ENCODE data around the gene B4GALT5.
"Not testable (repeated sequence)": the region's sequence is repeated elsewhere in the genome, so short reads cannot be mapped to it uniquely, and the experiment has no call there.

B4GALT5 gene

DNA sequence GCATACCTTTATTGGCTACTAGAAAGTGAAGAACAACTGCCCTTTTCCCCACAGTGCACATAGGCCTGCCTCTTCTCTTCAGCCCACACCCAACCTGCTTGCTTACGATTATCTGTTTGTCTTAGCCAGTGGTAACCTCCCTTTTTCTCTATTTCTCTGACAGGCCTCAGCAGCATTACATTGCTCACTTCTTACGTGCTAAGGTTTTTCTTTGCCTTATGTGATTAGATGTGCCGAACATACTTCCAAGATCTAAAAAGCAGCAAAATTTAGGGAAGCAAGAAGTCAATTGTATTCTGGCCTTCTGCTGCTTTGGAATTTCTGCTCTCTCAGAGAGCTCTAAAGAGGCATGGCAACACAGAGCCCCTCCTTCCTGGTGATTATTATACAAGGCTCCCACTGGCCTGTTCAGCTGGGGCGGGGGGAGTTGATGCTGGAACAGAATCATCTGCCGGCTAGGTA, 7.0 kb downstream of the B4GALT5 start:
- H2BK120ac ChIP-seq (ENCODE audit: low read depth, low read length) = no peak overlapping the region
- peaks cover 6% of the 10 kb centered on the region for H3K4me1 ChIP-seq (ENCODE audit: control insufficient read depth, insufficient read depth, low read depth, low read length)
- WGBS = 90% methylated on average over 5 of the region's 5 CpGs
- no peaks in the 10 kb centered on the region for H3K9me3 ChIP-seq (ENCODE audit: control insufficient read depth, low read length)
- H3K23ac ChIP-seq (ENCODE audit: low read length in 2 of 2) = no peak overlapping the region
- H3K4ac ChIP-seq (ENCODE audit: low read depth in 1 of 2, low read length in 2 of 2) = no peak overlapping the region
- peak overlapping the region; percentile 4 for H3K9ac ChIP-seq (ENCODE audit: low read length)
- H2BK15ac ChIP-seq (ENCODE audit: low read depth, poor library complexity, severe bottlenecking) = no peak overlapping the region
- no peak overlapping the region for H2BK5ac ChIP-seq (ENCODE audit: low read depth, low read length, poor library complexity, severe bottlenecking)
- H3K4me2 ChIP-seq (ENCODE audit: low read length, poor library complexity, severe bottlenecking) = no peak overlapping the region
- peaks cover 0 to 4% of the 10 kb centered on the region in 2 experiments for H3K36me3 ChIP-seq (ENCODE audit: control insufficient read depth in 1 of 2, insufficient read depth in 2 of 2, low read depth in 1 of 2, low read length in 2 of 2)
- no peak overlapping the region for H2AK5ac ChIP-seq (ENCODE audit: low read length, severe bottlenecking)
- H3K27me3 ChIP-seq (ENCODE audit: control insufficient read depth in 1 of 2, insufficient read depth in 1 of 2, low read length in 2 of 2) = no peaks in the 10 kb centered on the region
- H3K27ac ChIP-seq (ENCODE audit: low read length, poor library complexity, severe bottlenecking) = no peak overlapping the region
- H4K8ac ChIP-seq (ENCODE audit: low read length) = no peak overlapping the region
- no peak overlapping the region for H2AFZ ChIP-seq (ENCODE audit: low read depth, low read length)
- no peak for DNase-seq
- no peak overlapping the region for H4K91ac ChIP-seq (ENCODE audit: low read length)
- H3K18ac ChIP-seq (ENCODE audit: low read depth in 1 of 2, low read length in 2 of 2) = no peak overlapping the region
- H3K79me1 ChIP-seq (replicated peaks; ENCODE audit: low read length, poor library complexity, severe bottlenecking) = no peaks in the 10 kb centered on the region
- H3K4me3 ChIP-seq (ENCODE audit: insufficient read depth in 1 of 2, low read depth in 1 of 2, low read length in 2 of 2) = no peak overlapping the region
- no peak overlapping the region for H3K14ac ChIP-seq (ENCODE audit: low read length in 2 of 2)
- no peak overlapping the region for H2BK12ac ChIP-seq (ENCODE audit: low read length in 2 of 2)

DNA sequence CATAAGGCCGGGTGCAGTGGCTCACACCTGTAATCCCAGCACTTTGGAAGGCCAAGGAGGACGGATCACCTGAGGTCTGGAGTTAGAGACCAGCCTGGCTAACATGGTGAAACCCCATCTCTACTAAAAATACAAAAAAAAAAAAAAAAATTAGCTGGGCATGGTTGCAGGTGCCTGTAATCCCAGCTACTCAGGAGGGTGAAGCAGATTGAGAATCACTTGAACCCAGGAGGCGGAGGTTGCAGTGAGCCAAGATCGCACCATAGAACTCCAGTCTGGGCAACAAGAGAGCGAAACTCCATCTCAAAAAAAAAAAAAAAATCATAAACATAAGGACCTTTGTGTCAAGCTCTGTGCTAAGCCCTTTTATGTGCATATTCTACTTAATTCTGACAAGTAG, 7.8 kb downstream of the B4GALT5 start:
- H4K91ac ChIP-seq (ENCODE audit: low read length); H2AFZ ChIP-seq (ENCODE audit: low read depth, low read length); H2BK12ac ChIP-seq (ENCODE audit: low read length in 2 of 2); H2BK15ac ChIP-seq (ENCODE audit: low read depth, poor library complexity, severe bottlenecking); H3K9ac ChIP-seq (ENCODE audit: low read length); H2BK120ac ChIP-seq (ENCODE audit: low read depth, low read length); H3K9me3 ChIP-seq (ENCODE audit: control insufficient read depth, low read length); H3K4ac ChIP-seq (ENCODE audit: low read depth in 1 of 2, low read length in 2 of 2); H3K79me1 ChIP-seq (replicated peaks; ENCODE audit: low read length, poor library complexity, severe bottlenecking); H3K27me3 ChIP-seq (ENCODE audit: control insufficient read depth in 1 of 2, insufficient read depth in 1 of 2, low read length in 2 of 2); H3K18ac ChIP-seq (ENCODE audit: low read depth in 1 of 2, low read length in 2 of 2); H3K4me3 ChIP-seq (ENCODE audit: insufficient read depth in 1 of 2, low read depth in 1 of 2, low read length in 2 of 2); H3K4me2 ChIP-seq (ENCODE audit: low read length, poor library complexity, severe bottlenecking); H2BK5ac ChIP-seq (ENCODE audit: low read depth, low read length, poor library complexity, severe bottlenecking); H2AK5ac ChIP-seq (ENCODE audit: low read length, severe bottlenecking); H3K23ac ChIP-seq (ENCODE audit: low read length in 2 of 2); H3K36me3 ChIP-seq (ENCODE audit: control insufficient read depth in 1 of 2, insufficient read depth in 2 of 2, low read depth in 1 of 2, low read length in 2 of 2); H4K8ac ChIP-seq (ENCODE audit: low read length); H3K14ac ChIP-seq (ENCODE audit: low read length in 2 of 2); DNase-seq; H3K4me1 ChIP-seq (ENCODE audit: control insufficient read depth, insufficient read depth, low read depth, low read length); H3K27ac ChIP-seq (ENCODE audit: low read length, poor library complexity, severe bottlenecking): not testable (repeated sequence)
- 90% methylated on average over 2 of the region's 5 CpGs for WGBS

DNA sequence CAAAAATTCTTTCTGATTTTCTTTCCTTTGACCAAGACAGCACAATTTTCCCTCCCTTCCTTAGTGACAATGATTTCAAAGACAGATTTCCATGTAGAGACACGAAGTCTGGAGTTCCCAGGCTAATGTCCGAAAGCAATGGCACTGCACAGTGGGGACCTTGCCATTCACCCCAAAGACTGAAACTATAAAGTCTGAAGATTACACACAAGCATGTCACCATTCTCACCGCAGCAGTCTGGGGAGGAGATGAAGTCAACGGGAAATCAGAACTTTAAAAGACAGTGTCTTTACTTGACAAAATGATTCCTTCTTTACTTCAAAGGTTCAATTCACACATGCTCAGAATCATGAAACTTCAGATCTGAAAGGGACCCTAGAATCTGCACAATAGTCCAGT, 8.3 kb downstream of the B4GALT5 start:
- 86% methylated on average over 4 of the region's 4 CpGs for WGBS

DNA sequence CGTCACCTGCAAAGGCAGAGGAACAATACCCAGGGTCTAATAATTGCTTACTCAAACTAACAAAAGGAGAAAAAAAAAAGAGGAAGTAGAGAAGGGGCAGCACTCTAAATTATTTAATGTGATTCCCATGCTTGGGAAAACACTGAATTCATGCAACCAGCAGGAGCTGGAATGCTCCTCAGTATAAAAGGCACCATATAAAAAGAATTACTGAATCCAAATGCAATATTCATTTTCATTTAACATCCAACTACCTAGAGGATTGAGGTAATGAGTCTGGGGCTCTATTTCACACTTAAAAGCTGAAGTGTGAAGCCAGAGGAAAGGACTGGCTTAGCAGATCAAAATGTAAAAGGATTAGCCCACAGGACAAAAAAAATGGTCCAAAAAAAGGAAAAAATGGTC, 8.7 kb downstream of the B4GALT5 start:
- Histone ChIP-seq H2BK5ac (ENCODE audit: low read depth, low read length, poor library complexity, severe bottlenecking) (no peak overlapping the region), H3K4me1 (ENCODE audit: control insufficient read depth, insufficient read depth, low read depth, low read length) (peaks cover 10% of the 10 kb centered on the region), H2AFZ (ENCODE audit: low read depth, low read length) (no peak overlapping the region), H3K27ac (ENCODE audit: low read length, poor library complexity, severe bottlenecking) (no peak overlapping the region), H3K9me3 (ENCODE audit: control insufficient read depth, low read length) (no peaks in the 10 kb centered on the region), H3K27me3 (ENCODE audit: control insufficient read depth in 1 of 2, insufficient read depth in 1 of 2, low read length in 2 of 2) (no peaks in the 10 kb centered on the region), H4K91ac (ENCODE audit: low read length) (no peak overlapping the region), H3K4me3 (ENCODE audit: insufficient read depth in 1 of 2, low read depth in 1 of 2, low read length in 2 of 2) (no peak overlapping the region), H3K14ac (ENCODE audit: low read length in 2 of 2) (no peak overlapping the region), H2BK12ac (ENCODE audit: low read length in 2 of 2) (no peak overlapping the region), H3K23ac (ENCODE audit: low read length in 2 of 2) (no peak overlapping the region), H4K8ac (ENCODE audit: low read length) (no peak overlapping the region), H3K4me2 (ENCODE audit: low read length, poor library complexity, severe bottlenecking) (no peak overlapping the region), H2BK120ac (ENCODE audit: low read depth, low read length) (no peak overlapping the region), H3K4ac (ENCODE audit: low read depth in 1 of 2, low read length in 2 of 2) (no peak overlapping the region), H3K9ac (ENCODE audit: low read length) (no peak overlapping the region), H2AK5ac (ENCODE audit: low read length, severe bottlenecking) (no peak overlapping the region), H2BK15ac (ENCODE audit: low read depth, poor library complexity, severe bottlenecking) (no peak overlapping the region), H3K36me3 (ENCODE audit: control insufficient read depth in 1 of 2, insufficient read depth in 2 of 2, low read depth in 1 of 2, low read length in 2 of 2) (peaks cover 0 to 4% of the 10 kb centered on the region in 2 experiments), H3K18ac (ENCODE audit: low read depth in 1 of 2, low read length in 2 of 2) (no peak overlapping the region), H3K79me1 (replicated peaks; ENCODE audit: low read length, poor library complexity, severe bottlenecking) (no peaks in the 10 kb centered on the region)
- no CpG with 5 or more reads among the region's 1 CpG for WGBS
- no peak for DNase-seq

More for the DNA sequence above, 8.3 kb downstream of the B4GALT5 start:
- H3K4me1 ChIP-seq (ENCODE audit: control insufficient read depth, insufficient read depth, low read depth, low read length) = peaks cover 7% of the 10 kb centered on the region
- no peak overlapping the region for H3K4ac ChIP-seq (ENCODE audit: low read depth in 1 of 2, low read length in 2 of 2)
- H3K27me3 ChIP-seq (ENCODE audit: control insufficient read depth in 1 of 2, insufficient read depth in 1 of 2, low read length in 2 of 2) = no peaks in the 10 kb centered on the region
- no peak for DNase-seq
- no peaks in the 10 kb centered on the region for H3K79me1 ChIP-seq (replicated peaks; ENCODE audit: low read length, poor library complexity, severe bottlenecking)
- H3K23ac ChIP-seq (ENCODE audit: low read length in 2 of 2) = no peak overlapping the region
- no peak overlapping the region for H2BK15ac ChIP-seq (ENCODE audit: low read depth, poor library complexity, severe bottlenecking)
- H3K9me3 ChIP-seq (ENCODE audit: control insufficient read depth, low read length) = no peaks in the 10 kb centered on the region
- H4K91ac ChIP-seq (ENCODE audit: low read length) = no peak overlapping the region
- no peak overlapping the region for H3K4me2 ChIP-seq (ENCODE audit: low read length, poor library complexity, severe bottlenecking)
- no peak overlapping the region for H2AFZ ChIP-seq (ENCODE audit: low read depth, low read length)
- H3K18ac ChIP-seq (ENCODE audit: low read depth in 1 of 2, low read length in 2 of 2) = no peak overlapping the region
- no peak overlapping the region for H3K27ac ChIP-seq (ENCODE audit: low read length, poor library complexity, severe bottlenecking)
- H3K4me3 ChIP-seq (ENCODE audit: insufficient read depth in 1 of 2, low read depth in 1 of 2, low read length in 2 of 2) = no peak overlapping the region
- peaks cover 0 to 4% of the 10 kb centered on the region in 2 experiments for H3K36me3 ChIP-seq (ENCODE audit: control insufficient read depth in 1 of 2, insufficient read depth in 2 of 2, low read depth in 1 of 2, low read length in 2 of 2)
- H3K14ac ChIP-seq (ENCODE audit: low read length in 2 of 2) = no peak overlapping the region
- H3K9ac ChIP-seq (ENCODE audit: low read length) = no peak overlapping the region
- H2AK5ac ChIP-seq (ENCODE audit: low read length, severe bottlenecking) = no peak overlapping the region
- H2BK5ac ChIP-seq (ENCODE audit: low read depth, low read length, poor library complexity, severe bottlenecking) = no peak overlapping the region
- H4K8ac ChIP-seq (ENCODE audit: low read length) = no peak overlapping the region
- H2BK12ac ChIP-seq (ENCODE audit: low read length in 2 of 2) = no peak overlapping the region
- H2BK120ac ChIP-seq (ENCODE audit: low read depth, low read length) = no peak overlapping the region

All from mesenchymal stem cell (in vitro differentiated cells and primary cell).